GM21447 (cell line): ENCODE results near the gene JARID2.

Experiments
- ATAC-seq: cut with Tn5 transposase; IDR thresholded peaks from one replicate; pipeline ENCODE4 v1.9.1; 2021; ENCODE audit not compliant: unreplicated experiment

The JARID2 gene

GRCh38 chr6:15264412-15264811 is 18.5 kb downstream of the JARID2 start:
- no peak for ATAC-seq

GRCh38 chr6:15264902-15265761 is 19.3 kb downstream of the JARID2 start:
- ATAC-seq = no peak

- ATAC-seq = no peak
Measured at GRCh38 chr6:15265787-15266186, 19.9 kb downstream of the JARID2 start.

- peak; percentile 61 for ATAC-seq
Measured at GRCh38 chr6:15266423-15266996, 20.6 kb downstream of the JARID2 start.

GRCh38 chr6:15267221-15267620 is 21.4 kb downstream of the JARID2 start:
- no peak for ATAC-seq

- no peak for ATAC-seq
Measured at GRCh38 chr6:15268137-15268908, 22.5 kb downstream of the JARID2 start.

- ATAC-seq = no peak
Measured at GRCh38 chr6:15269011-15269410, 23.1 kb downstream of the JARID2 start.

- no peak for ATAC-seq
Measured at GRCh38 chr6:15269619-15270018, 23.8 kb downstream of the JARID2 start.

- ATAC-seq = no peak
Measured at GRCh38 chr6:15270402-15270801, 24.5 kb downstream of the JARID2 start.

GRCh38 chr6:15272562-15272961 is 26.7 kb downstream of the JARID2 start:
- no peak for ATAC-seq

- ATAC-seq = no peak
Measured at GRCh38 chr6:15274692-15275387, 29.0 kb downstream of the JARID2 start.

- ATAC-seq = no peak
Measured at GRCh38 chr6:15276036-15276985, 30.4 kb downstream of the JARID2 start.

- no peak for ATAC-seq
Measured at GRCh38 chr6:15279047-15279661, 33.3 kb downstream of the JARID2 start.

GRCh38 chr6:15280028-15280427 is 34.2 kb downstream of the JARID2 start:
- no peak for ATAC-seq

GRCh38 chr6:15280961-15281360 is 35.1 kb downstream of the JARID2 start:
- no peak for ATAC-seq

GRCh38 chr6:15282334-15282733 is 36.5 kb downstream of the JARID2 start:
- ATAC-seq = no peak

GRCh38 chr6:15283986-15284361 is 38.1 kb downstream of the JARID2 start:
- no peak for ATAC-seq

GRCh38 chr6:15284743-15285142 is 38.9 kb downstream of the JARID2 start:
- no peak for ATAC-seq

GRCh38 chr6:15285682-15286294 is 39.9 kb downstream of the JARID2 start:
- ATAC-seq = no peak
